HepG2 (cell line): ENCODE measurements around the gene SPSB2.

ENCODE experiments used
- EZH2 ChIP-seq: conservative IDR thresholded peaks from 2 replicates; pipeline ENCODE4 v1.6.1; 2012; ENCODE audit warnings: mild to moderate bottlenecking, low read depth, low read length, moderate library complexity
- KDM3A ChIP-seq: IDR thresholded peaks from 2 replicates; pipeline ENCODE4 v1.6.1; 2018; ENCODE audit warnings: low read depth, missing compliant biosample characterization
- RAD21 ChIP-seq: fragments of 450-650 bp; formaldehyde crosslinking; IDR thresholded peaks from 2 replicates; pipeline ENCODE4 v1.5.0; 2020; ENCODE audit warnings: mild to moderate bottlenecking
- TCF7L2 ChIP-seq: IDR thresholded peaks from 2 replicates; pipeline ENCODE4 v1.6.1; 2011; ENCODE audit warnings: mild to moderate bottlenecking, low read depth, low read length, moderate library complexity

DNA sequence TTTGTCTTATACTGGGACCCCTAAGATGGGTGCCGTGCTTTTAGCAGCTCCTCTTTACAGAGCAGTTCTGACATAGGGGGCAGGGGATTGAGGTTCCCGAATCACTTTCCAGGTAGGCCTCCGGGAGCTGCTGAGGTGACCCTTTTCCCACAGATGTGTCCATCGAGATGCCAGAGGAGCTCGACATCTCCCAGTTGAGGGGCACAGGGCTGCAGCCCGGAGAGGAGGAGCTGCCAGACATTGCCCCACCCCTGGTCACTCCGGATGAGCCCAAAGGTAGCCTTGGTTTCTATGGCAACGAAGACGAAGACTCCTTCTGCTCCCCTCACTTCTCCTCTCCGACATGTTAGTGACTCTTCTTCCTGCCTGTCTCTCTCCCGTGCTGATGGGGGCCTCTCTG, 10.1 kb downstream of the SPSB2 start:
- TF ChIP-seq KDM3A (CRISPR knock-in tag) (no peak), TCF7L2 (no peak), RAD21 (no peak), EZH2 (no peak)
